ENCODE data around the gene PTPRD.

DNA sequence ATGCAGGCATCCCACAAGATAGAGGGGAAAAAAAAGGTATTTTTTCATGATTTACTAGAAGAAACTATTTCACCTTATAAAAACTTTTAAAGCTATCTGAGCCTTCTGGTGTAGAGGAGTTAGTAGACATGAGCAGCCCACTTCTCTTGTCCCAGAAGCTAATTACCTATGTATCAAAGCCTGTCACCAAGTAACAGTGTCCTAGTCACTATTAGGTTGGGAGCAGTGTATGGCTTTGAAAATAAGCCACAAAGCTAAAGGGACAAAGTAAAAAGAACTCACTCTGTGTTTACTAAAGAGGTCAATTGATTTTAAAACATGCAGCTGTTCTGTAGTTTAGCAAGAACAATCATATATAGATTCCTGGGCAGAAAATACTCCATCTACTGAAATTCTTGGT lies 1286.1 kb downstream of the PTPRD start:
- TF ChIP-seq, protein P1, sequence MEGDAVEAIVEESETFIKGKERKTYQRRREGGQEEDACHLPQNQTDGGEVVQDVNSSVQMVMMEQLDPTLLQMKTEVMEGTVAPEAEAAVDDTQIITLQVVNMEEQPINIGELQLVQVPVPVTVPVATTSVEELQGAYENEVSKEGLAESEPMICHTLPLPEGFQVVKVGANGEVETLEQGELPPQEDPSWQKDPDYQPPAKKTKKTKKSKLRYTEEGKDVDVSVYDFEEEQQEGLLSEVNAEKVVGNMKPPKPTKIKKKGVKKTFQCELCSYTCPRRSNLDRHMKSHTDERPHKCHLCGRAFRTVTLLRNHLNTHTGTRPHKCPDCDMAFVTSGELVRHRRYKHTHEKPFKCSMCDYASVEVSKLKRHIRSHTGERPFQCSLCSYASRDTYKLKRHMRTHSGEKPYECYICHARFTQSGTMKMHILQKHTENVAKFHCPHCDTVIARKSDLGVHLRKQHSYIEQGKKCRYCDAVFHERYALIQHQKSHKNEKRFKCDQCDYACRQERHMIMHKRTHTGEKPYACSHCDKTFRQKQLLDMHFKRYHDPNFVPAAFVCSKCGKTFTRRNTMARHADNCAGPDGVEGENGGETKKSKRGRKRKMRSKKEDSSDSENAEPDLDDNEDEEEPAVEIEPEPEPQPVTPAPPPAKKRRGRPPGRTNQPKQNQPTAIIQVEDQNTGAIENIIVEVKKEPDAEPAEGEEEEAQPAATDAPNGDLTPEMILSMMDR (conservative IDR thresholded peaks at IDR 0.05; ENCODE audit: low read length) = no peak
- TF ChIP-seq EZH2phosphoT487 (IDR thresholded peaks at IDR 0.05; ENCODE audit: borderline replicate concordance) = no peak

Data from Loucy (cell line).